ENCODE results near the gene ADPRM. TPM values are rescaled to one million over a fixed set of nuclear protein-coding genes. Genes with fewer than 3 reads are reported as not detected.

Gene ADPRM
- total RNA-seq, 1 experiment from 2014 or later, result 5.1 TPM

GRCh38 chr17:10673312-10673711, 24.1 kb upstream of the ADPRM start:
- H3K27me3 ChIP-seq (ENCODE audit: insufficient read depth, low read length), result no peaks in the 10 kb centered on the region
- no peak for TF ChIP-seq CTCF (conservative IDR thresholded peaks at IDR 0.05)
- no peak overlapping the region for H3K9ac ChIP-seq (ENCODE audit: extremely low read depth, insufficient read length, low read length)
- H2BK5ac ChIP-seq (ENCODE audit: insufficient read length, low read length), result no peak overlapping the region
- no CpG with 5 or more reads among the region's 12 CpGs for WGBS (ENCODE audit: extremely low coverage, insufficient read length, low lambda C conversion rate)
- Mint-ChIP-seq H3K4me1 (no peaks in the 10 kb centered on the region), H3K27me3 (ENCODE audit: low read depth) (no peaks in the 10 kb centered on the region), H3K27ac (peak overlapping the region in 2 of 3 experiments; percentile 49 to 87; a peak in 3 of 7 replicates), H3K36me3 (ENCODE audit: insufficient read depth in 1 of 3, low read depth in 3 of 3) (peaks cover 3 to 48% (median 24%) of the 10 kb centered on the region in 3 experiments; a peak in 6 of 7 replicates), H3K9me3 (no peaks in the 10 kb centered on the region), H3K4me3 (no peak overlapping the region)
- no peak overlapping the region for H3T11ph ChIP-seq (ENCODE audit: low read length)
- no peak overlapping the region for H2BK15ac ChIP-seq (ENCODE audit: low read depth, low read length)
- H2BK20ac ChIP-seq (ENCODE audit: low read depth, low read length, poor library complexity, severe bottlenecking), result no peak overlapping the region
- no peak overlapping the region for H3K18ac ChIP-seq (ENCODE audit: insufficient read length, low read depth, low read length)
- H2BK12ac ChIP-seq (ENCODE audit: insufficient read length, low read depth, low read length), result no peak overlapping the region
- H2AFZ ChIP-seq (ENCODE audit: low read length), result no peak overlapping the region
- H4K5ac ChIP-seq (ENCODE audit: insufficient read length, low read depth, low read length), result no peak overlapping the region
- no peak overlapping the region for H3K4ac ChIP-seq (ENCODE audit: low read depth, low read length)
- H4K8ac ChIP-seq (replicated peaks; ENCODE audit: insufficient read length, low read depth, low read length), result no peak overlapping the region
- H4K20me1 ChIP-seq (ENCODE audit: control insufficient read depth, insufficient read depth, insufficient read length), result no peaks in the 10 kb centered on the region
- H3K9me3 ChIP-seq (ENCODE audit: control insufficient read depth, low read depth, low read length), result no peaks in the 10 kb centered on the region
- H3K14ac ChIP-seq (ENCODE audit: insufficient read depth, low read length), result no peak overlapping the region
- H3K27ac ChIP-seq (ENCODE audit: insufficient read length, low read depth, low read length), result no peak overlapping the region
- H3K79me2 ChIP-seq (ENCODE audit: insufficient read depth, low read length), result no peaks in the 10 kb centered on the region
- H4K91ac ChIP-seq (ENCODE audit: insufficient read length, low read depth, low read length), result no peak overlapping the region
- DNase-seq, result no peak
- H2BK120ac ChIP-seq (ENCODE audit: low read depth, low read length, poor library complexity, severe bottlenecking), result no peak overlapping the region
- no peak overlapping the region for H3K23ac ChIP-seq (ENCODE audit: insufficient read length, low read depth, low read length)
- H3K4me2 ChIP-seq (ENCODE audit: insufficient read depth, insufficient read length, low read length), result no peak overlapping the region
- H3K4me1 ChIP-seq (ENCODE audit: insufficient read depth, low read length), result no peaks in the 10 kb centered on the region
- H2AK5ac ChIP-seq (ENCODE audit: insufficient read length, low read length), result no peak overlapping the region
- no peaks in the 10 kb centered on the region for H3K79me1 ChIP-seq (ENCODE audit: insufficient read depth, low read depth, low read length, poor library complexity, severe bottlenecking)
- H3K23me2 ChIP-seq (ENCODE audit: insufficient read length, low read depth, low read length, poor library complexity, severe bottlenecking), result no peaks in the 10 kb centered on the region
- no peak overlapping the region for H3K56ac ChIP-seq (ENCODE audit: insufficient read length, low read depth, low read length)
